Endodermal cell (in vitro differentiated cells): ENCODE measurements around the gene LSAMP. TPM values are rescaled to one million over a fixed set of nuclear protein-coding genes. Genes with fewer than 3 reads are reported as not detected.

Source experiments
- DNase-seq: peaks from one replicate; pipeline ENCODE4 v3.0.0-alpha.2; 2017
- H3K27ac ChIP-seq: 2 replicates; pipeline ENCODE4 v1.5.1; 2013; ENCODE audit warnings: mild to moderate bottlenecking, low read depth, low read length, moderate library complexity
- H3K27me3 ChIP-seq: 2 replicates; pipeline ENCODE4 v1.6.1; 2013; ENCODE audit warnings: mild to moderate bottlenecking, low read length, moderate library complexity; ENCODE audit not compliant: insufficient read depth, control insufficient read depth, poor library complexity, severe bottlenecking
- H3K36me3 ChIP-seq: 2 replicates; pipeline ENCODE4 v1.7.0; 2013; ENCODE audit warnings: mild to moderate bottlenecking, low read length, moderate library complexity; ENCODE audit not compliant: control insufficient read depth, insufficient read depth
- H3K4me1 ChIP-seq: one replicate; pipeline ENCODE4 v1.7.0; 2013; ENCODE audit warnings: low read length; ENCODE audit not compliant: control insufficient read depth, insufficient read depth
- H3K4me3 ChIP-seq: 2 replicates; pipeline ENCODE4 v1.5.1; 2013; ENCODE audit warnings: mild to moderate bottlenecking, low read length, moderate library complexity
- H3K9ac ChIP-seq: 2 replicates; pipeline ENCODE4 v1.6.1; 2013; ENCODE audit warnings: mild to moderate bottlenecking, low read length, moderate library complexity; ENCODE audit not compliant: poor library complexity, severe bottlenecking; ENCODE audit errors: extremely low read depth
- H3K9me3 ChIP-seq: 2 replicates; pipeline ENCODE4 v1.6.1; 2013; ENCODE audit warnings: mild to moderate bottlenecking, low read length, moderate library complexity; ENCODE audit not compliant: control insufficient read depth
- H3K27ac Mint-ChIP-seq: 2 replicates; pipeline ENCODE4 v1.8.0; 2020; ENCODE audit warnings: mixed read lengths
- H3K27me3 Mint-ChIP-seq: 2 replicates; pipeline ENCODE4 v1.8.0; 2021; ENCODE audit warnings: mild to moderate bottlenecking, mixed read lengths; ENCODE audit not compliant: insufficient read depth
- H3K36me3 Mint-ChIP-seq: 2 replicates; pipeline ENCODE4 v1.8.0; 2020; ENCODE audit warnings: low read depth, mixed read lengths
- H3K4me1 Mint-ChIP-seq: 2 replicates; pipeline ENCODE4 v1.8.0; 2020; ENCODE audit warnings: mixed read lengths
- H3K4me3 Mint-ChIP-seq: 2 replicates; pipeline ENCODE4 v1.8.0; 2020; ENCODE audit warnings: mild to moderate bottlenecking, moderate library complexity, mixed read lengths
- H3K9me3 Mint-ChIP-seq: 2 replicates; pipeline ENCODE4 v1.8.0; 2020; ENCODE audit warnings: mild to moderate bottlenecking, mixed read lengths
- CTCF ChIP-seq: fragments of 200-600 bp; sonication (generic); conservative IDR thresholded peaks from 2 replicates; pipeline ENCODE4 v1.5.0; 2021; ENCODE audit warnings: antibody characterized with exemption, mild to moderate bottlenecking
- WGBS, 2 experiments: methylation state at CpG; one replicate each; pipeline versions ENCODE4 v1.1.5 to v1.1.7; 2013; ENCODE audit warnings: missing lambda C conversion rate in 2 of 2, mixed read lengths in 1 of 2; ENCODE audit not compliant: insufficient coverage in 1 of 2, insufficient read length in 1 of 2; 5-methylcytosine and 5-hydroxymethylcytosine counted together
- total RNA-seq, 2 donors: library from RNA; stranded (reverse); fragmentation: NEBNext Ultra II Directional in 1 of 2; extraction: Animal tissue kit (Norgen Biotek cat#: 25700) in 1 of 2; gene quantifications; 2 replicates in 1 of 2; 3 replicates in 1 of 2; pipeline ENCODE4 v1.2.1, GENCODE V29; 2021

The LSAMP gene
- total RNA-seq, 2 donors from 2014 or later = 4.4 to 10.2 TPM

- TF ChIP-seq CTCF = no peak
- Mint-ChIP-seq H3K4me1 (peaks cover 38% of the 10 kb centered on the region), H3K36me3 (no peaks in the 10 kb centered on the region), H3K27me3 (peaks cover 25% of the 10 kb centered on the region), H3K27ac (no peak overlapping the region), H3K4me3 (peak overlapping the region; percentile 23), H3K9me3 (no peaks in the 10 kb centered on the region)
- WGBS, 2 experiments = 55% methylated on average over 4 of the region's 4 CpGs; no CpG with 5 or more reads in 1 of the 2 experiments
- Histone ChIP-seq H3K27ac (no peak overlapping the region), H3K27me3 (peaks cover 10% of the 10 kb centered on the region), H3K9me3 (no peaks in the 10 kb centered on the region), H3K36me3 (no peaks in the 10 kb centered on the region), H3K4me1 (peaks cover 7% of the 10 kb centered on the region), H3K4me3 (peak overlapping the region; percentile 80), H3K9ac (peak overlapping the region; percentile 14)
- peak; percentile 38 for DNase-seq
Observed at GRCh38 chr3:116443191-116443661, 2.1 kb downstream of the LSAMP start.

- peaks cover 7% of the 10 kb centered on the region for H3K4me1 ChIP-seq
- peak overlapping the region; percentile 80 for H3K4me3 ChIP-seq
- DNase-seq = no peak
- H3K9ac ChIP-seq = no peak overlapping the region
- H3K27me3 ChIP-seq = peaks cover 10% of the 10 kb centered on the region
- WGBS, 2 experiments = 60 to 75% methylated on average over 2 to 4 of the region's 5 CpGs
- Mint-ChIP-seq H3K4me1 (peaks cover 34% of the 10 kb centered on the region), H3K9me3 (no peaks in the 10 kb centered on the region), H3K27ac (no peak overlapping the region), H3K36me3 (no peaks in the 10 kb centered on the region), H3K27me3 (peaks cover 25% of the 10 kb centered on the region), H3K4me3 (no peak overlapping the region)
- H3K36me3 ChIP-seq = no peaks in the 10 kb centered on the region
- no peak overlapping the region for H3K27ac ChIP-seq
- no peaks in the 10 kb centered on the region for H3K9me3 ChIP-seq
- no peak for TF ChIP-seq CTCF
Observed at GRCh38 chr3:116442331-116443021, 2.8 kb downstream of the LSAMP start.

GRCh38 chr3:116441652-116442051 lies 3.6 kb downstream of the LSAMP start:
- Mint-ChIP-seq H3K9me3 (no peaks in the 10 kb centered on the region), H3K4me1 (peaks cover 34% of the 10 kb centered on the region), H3K4me3 (no peak overlapping the region), H3K27ac (no peak overlapping the region), H3K27me3 (peaks cover 25% of the 10 kb centered on the region), H3K36me3 (no peaks in the 10 kb centered on the region)
- Histone ChIP-seq H3K4me1 (peaks cover 7% of the 10 kb centered on the region), H3K36me3 (no peaks in the 10 kb centered on the region), H3K9me3 (no peaks in the 10 kb centered on the region), H3K4me3 (no peak overlapping the region), H3K27me3 (peaks cover 10% of the 10 kb centered on the region), H3K27ac (no peak overlapping the region), H3K9ac (no peak overlapping the region)
- no peak for TF ChIP-seq CTCF
- 91% methylated on average over 4 of the region's 4 CpGs; no CpG with 5 or more reads in 1 of the 2 experiments for WGBS, 2 experiments
- DNase-seq = no peak
